ENCODE results near the gene GDA. TPM values are rescaled to one million over a fixed set of nuclear protein-coding genes. Genes with fewer than 3 reads are reported as not detected.

GDA gene
- total RNA-seq, 1 experiment from 2014 or later = 142 TPM

- Histone ChIP-seq H3K27ac (no peak overlapping the region), H3K36me3 (ENCODE audit: low read depth) (peaks cover 5% of the 10 kb centered on the region; the same call in 1 of the 2 replicates), H3K9me2 (ENCODE audit: insufficient read depth) (no peaks in the 10 kb centered on the region), H3K9me3 (ENCODE audit: insufficient read depth, low read depth) (no peaks in the 10 kb centered on the region), H3K4me2 (no peak overlapping the region), H3K27me3 (ENCODE audit: insufficient read depth, low read depth) (no peaks in the 10 kb centered on the region), H3F3A (ENCODE audit: insufficient read depth, low read depth) (no peaks in the 10 kb centered on the region; the same call in 1 of the 2 replicates), H3K4me3 (no peak overlapping the region), H4K20me1 (ENCODE audit: insufficient read depth) (no peaks in the 10 kb centered on the region), H2AFZ (no peak overlapping the region), H3K79me2 (ENCODE audit: low read depth) (no peaks in the 10 kb centered on the region), H3K4me1 (replicated peaks; ENCODE audit: insufficient read depth) (no peaks in the 10 kb centered on the region)
- ChIA-PET CTCF (no interaction called here), POLR2A (ENCODE audit: unreplicated experiment) (interaction anchor here (0.6 kb wide), 1 partner anchor 96 kb away, joined by 4 read pairs; no protein-coding TSS in a partner anchor)
- BruUV-seq (replicated peaks) = no TSS peak
- intact Hi-C loops (cut with micrococcal nuclease; ENCODE audit: unreplicated experiment) = no loop called here
- TF ChIP-seq EZH2 (IDR thresholded peaks at IDR 0.05; ENCODE audit: low read depth) = no peak
- TF ChIP-seq CTCF (conservative IDR thresholded peaks at IDR 0.05) = no peak
- DNase-seq = no peak
These were observed 64.7 kb downstream of the GDA start for GRCh38 chr9:72213906-72214305.

GRCh38 chr9:72217306-72217842, 68.1 kb downstream of the GDA start:
- intact Hi-C loops (cut with micrococcal nuclease; ENCODE audit: unreplicated experiment) = no loop called here
- Histone ChIP-seq H3K36me3 (ENCODE audit: low read depth) (no peaks in the 10 kb centered on the region), H3K4me1 (replicated peaks; ENCODE audit: insufficient read depth) (no peaks in the 10 kb centered on the region), H3K27ac (no peak overlapping the region), H3K9me2 (ENCODE audit: insufficient read depth) (no peaks in the 10 kb centered on the region; the same call in 1 of the 2 replicates), H3F3A (ENCODE audit: insufficient read depth, low read depth) (no peaks in the 10 kb centered on the region), H4K20me1 (ENCODE audit: insufficient read depth) (no peaks in the 10 kb centered on the region; the same call in 1 of the 2 replicates), H3K9me3 (ENCODE audit: insufficient read depth, low read depth) (no peaks in the 10 kb centered on the region), H3K4me2 (no peak overlapping the region), H3K27me3 (ENCODE audit: insufficient read depth, low read depth) (no peaks in the 10 kb centered on the region), H3K79me2 (ENCODE audit: low read depth) (no peaks in the 10 kb centered on the region), H2AFZ (no peak overlapping the region), H3K4me3 (no peak overlapping the region)
- TF ChIP-seq CTCF (conservative IDR thresholded peaks at IDR 0.05) (no peak), EZH2 (IDR thresholded peaks at IDR 0.05; ENCODE audit: low read depth) (no peak)
- DNase-seq = no peak
- BruUV-seq (replicated peaks) = no TSS peak
- POLR2A ChIA-PET (ENCODE audit: unreplicated experiment) = no interaction called here
- CTCF ChIA-PET = no interaction called here

GRCh38 chr9:72220589-72220988, 71.3 kb downstream of the GDA start:
- POLR2A ChIA-PET (ENCODE audit: unreplicated experiment) = no interaction called here
- Histone ChIP-seq H3F3A (ENCODE audit: insufficient read depth, low read depth) (no peaks in the 10 kb centered on the region), H3K4me3 (no peak overlapping the region), H3K27ac (no peak overlapping the region), H3K79me2 (ENCODE audit: low read depth) (no peaks in the 10 kb centered on the region), H3K27me3 (ENCODE audit: insufficient read depth, low read depth) (no peaks in the 10 kb centered on the region), H2AFZ (no peak overlapping the region), H3K4me2 (no peak overlapping the region), H3K9me3 (ENCODE audit: insufficient read depth, low read depth) (no peaks in the 10 kb centered on the region), H3K9me2 (ENCODE audit: insufficient read depth) (no peaks in the 10 kb centered on the region; the same call in 1 of the 2 replicates), H3K4me1 (replicated peaks; ENCODE audit: insufficient read depth) (no peaks in the 10 kb centered on the region), H3K36me3 (ENCODE audit: low read depth) (peaks cover 3% of the 10 kb centered on the region; the same call in 1 of the 2 replicates), H4K20me1 (ENCODE audit: insufficient read depth) (no peaks in the 10 kb centered on the region; the same call in 1 of the 2 replicates)
- TF ChIP-seq CTCF (conservative IDR thresholded peaks at IDR 0.05) = no peak
- no peak for TF ChIP-seq EZH2 (IDR thresholded peaks at IDR 0.05; ENCODE audit: low read depth)
- CTCF ChIA-PET = no interaction called here
- intact Hi-C loops (cut with micrococcal nuclease; ENCODE audit: unreplicated experiment) = no loop called here
- DNase-seq = no peak
- no TSS peak for BruUV-seq (replicated peaks)
